HG03469 (cell line): ENCODE measurements around the gene CAMK1D.
"Not testable (repeated sequence)": the region's sequence is repeated elsewhere in the genome, so short reads cannot be mapped to it uniquely, and the experiment has no call there.

ENCODE experiments used
- ATAC-seq: cut with Tn5 transposase; IDR thresholded peaks from one replicate; pipeline ENCODE4 v1.9.1; 2021; ENCODE audit warnings: mild to moderate bottlenecking, moderate library complexity, moderate number of reproducible peaks; ENCODE audit not compliant: unreplicated experiment

Gene CAMK1D

DNA sequence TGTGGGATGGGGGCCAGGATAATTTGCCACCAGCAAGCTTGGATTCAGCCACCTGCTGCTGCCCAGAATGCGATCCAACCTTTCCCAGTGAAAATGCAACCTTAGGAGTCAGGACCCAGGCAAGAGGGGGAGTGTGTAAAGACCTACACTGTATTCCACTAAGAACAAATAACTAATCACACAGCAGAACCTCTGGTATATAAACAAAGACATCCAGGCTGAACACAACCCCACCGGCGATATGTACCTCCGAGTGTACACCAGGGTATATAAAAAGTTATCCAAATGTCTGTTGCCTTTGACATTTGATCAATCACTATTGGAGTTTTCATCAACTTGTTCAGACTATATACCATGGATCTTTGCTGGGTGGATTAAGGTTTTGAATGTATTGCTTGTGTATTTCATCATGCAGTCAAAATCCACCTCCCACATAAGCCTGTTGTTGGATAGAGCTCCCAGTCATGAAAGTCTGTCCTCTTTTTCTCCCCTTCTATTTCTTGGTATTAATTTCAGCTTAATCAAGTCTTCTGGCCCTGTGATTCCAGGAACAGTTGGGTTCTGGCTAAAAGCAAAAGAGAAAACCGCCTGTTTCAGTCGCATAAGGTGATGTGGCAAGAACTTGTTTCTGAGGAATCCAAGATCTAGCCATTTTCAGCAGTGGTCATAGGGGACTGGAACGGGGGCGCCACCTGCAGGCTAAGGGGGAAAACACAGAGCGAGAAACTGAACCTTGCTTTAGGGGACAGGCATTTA lies 361.4 kb downstream of the CAMK1D start:
- ATAC-seq: no peak

DNA sequence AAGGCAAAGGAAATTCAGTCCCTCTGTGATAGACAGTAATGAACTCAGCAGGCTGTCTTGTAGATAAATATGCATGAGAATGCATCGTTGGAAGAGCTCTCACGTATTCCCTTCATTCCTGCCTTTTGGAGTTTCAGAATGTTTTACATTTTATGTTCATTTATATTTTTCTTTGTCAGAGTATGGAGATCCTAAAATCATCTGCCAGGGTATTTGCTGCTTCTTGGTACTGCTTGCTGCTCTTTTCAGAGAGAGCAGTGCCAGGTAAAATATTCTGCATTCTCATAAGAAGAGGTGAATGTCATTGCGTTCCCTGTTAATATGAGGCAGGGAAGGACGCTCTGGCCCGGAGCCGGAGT lies 362.0 kb downstream of the CAMK1D start:
- ATAC-seq: no peak

DNA sequence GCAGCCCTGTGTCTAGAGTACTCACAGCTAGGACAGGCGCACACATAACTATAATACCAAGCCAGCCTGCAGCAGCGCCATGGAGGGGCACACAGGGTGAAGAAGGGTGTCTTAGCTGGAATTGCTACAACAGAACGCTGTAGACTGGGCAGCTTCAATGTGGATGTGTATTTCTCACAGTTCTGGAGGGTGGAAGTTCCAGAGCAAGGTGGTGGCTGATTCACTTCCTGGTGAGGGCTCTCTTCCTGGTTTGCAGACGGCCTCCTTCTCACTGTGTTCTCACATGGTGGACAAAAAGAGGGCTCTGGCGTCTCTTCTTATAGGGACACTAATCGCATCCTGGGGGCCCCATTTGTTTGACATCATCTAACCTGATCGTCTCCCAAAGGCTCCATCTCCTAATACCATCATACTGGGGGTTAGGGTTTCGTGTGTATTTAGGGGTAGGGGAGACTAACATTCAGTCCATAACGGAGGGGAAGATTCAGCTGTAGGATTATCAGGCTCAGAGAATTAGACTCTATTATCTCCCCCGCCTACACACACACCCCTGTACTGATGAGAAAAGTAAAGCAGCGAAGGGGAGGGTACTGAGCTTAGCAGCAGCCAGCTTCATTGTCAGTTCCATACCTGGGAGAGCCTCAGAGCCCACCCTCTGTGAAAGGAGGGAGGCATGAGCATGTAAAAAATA lies 363.1 kb downstream of the CAMK1D start:
- no peak for ATAC-seq

DNA sequence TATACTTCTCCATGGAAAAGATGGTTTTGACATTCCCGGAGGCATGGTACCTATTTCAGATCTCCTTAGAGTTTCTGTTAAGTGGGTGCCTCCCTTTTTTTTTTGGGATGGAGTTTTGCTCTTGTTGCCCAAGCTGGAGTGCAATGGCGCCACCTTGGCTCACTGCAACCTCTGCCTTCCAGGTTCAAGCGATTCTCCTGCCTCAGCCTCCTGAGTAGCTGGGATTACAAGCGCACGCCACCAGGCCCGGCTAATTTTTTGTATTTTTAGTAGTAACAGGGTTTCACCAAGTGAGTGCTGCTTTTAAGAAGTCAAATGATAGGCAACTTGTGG lies 363.6 kb downstream of the CAMK1D start:
- ATAC-seq: not testable (repeated sequence)

DNA sequence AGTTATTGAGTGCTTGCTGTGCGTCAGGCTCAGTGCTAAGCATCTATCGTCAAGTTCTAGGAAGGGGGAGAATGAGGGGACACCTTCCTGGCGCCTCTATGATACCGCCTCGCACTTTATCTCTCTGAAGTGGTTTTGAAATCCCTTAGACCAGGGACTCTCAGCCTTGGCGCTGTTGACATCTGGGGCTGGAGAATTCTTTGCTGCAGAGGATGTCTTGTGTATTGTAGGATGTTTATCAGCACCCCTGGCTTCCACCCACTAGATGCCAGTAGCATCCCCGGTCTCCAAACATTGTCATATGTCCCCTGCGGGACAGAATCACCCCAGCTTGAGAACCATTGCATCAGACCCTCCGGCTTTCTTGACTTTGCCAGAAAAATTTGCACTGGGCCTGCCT lies 366.7 kb downstream of the CAMK1D start:
- ATAC-seq: no peak

DNA sequence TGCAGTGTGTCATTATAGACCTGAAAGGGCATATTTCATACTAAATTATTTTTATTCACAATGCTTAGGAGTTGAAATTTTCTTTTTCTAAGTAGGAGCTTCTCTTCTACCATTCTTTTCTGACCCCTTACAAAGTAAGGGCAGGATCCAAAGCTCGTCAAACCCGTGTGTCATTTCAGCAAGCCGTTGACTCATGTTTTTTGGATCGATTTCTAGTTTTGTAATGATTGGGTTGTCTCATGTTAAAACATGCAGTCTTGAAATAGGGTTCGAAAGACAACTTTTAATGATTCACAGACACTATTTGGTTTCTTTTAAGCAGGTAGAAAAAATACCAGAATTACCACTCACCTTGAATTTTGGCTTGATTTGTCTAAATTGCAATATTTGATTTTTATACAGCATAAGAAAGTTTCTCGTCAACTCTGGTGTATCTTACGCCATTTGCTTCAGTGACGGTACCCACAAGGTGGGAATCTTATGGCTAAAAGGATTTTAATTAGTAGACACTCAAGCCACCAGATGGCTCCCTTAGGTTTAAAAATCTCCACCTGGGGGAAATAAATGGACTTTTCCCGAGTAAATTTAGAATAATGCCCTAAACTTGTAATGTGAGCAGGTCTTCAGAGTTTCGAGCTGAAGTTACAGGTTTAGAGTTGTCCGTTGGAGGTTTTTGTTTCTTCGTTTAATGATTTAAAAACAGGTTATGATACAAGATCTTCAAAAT lies 368.8 kb downstream of the CAMK1D start:
- no peak for ATAC-seq

DNA sequence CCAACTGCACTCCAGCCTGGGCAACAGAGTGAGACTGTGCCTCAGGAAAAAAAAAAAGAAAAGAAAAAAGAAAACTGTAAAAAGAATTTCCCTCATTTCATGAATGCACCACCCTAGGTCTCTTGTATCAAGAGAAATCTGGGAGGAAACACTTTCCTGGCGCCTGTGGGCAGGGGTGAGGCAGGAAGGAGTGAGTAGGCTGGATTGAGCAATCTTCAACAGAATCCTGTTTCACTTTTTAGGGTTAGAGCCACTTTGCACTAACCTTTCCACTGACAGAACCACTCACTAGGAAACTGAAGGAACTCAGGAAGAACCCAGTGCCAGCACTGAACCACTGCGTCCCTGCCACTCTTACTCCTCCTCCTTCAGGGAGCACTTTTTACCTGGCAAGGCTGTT lies 370.0 kb downstream of the CAMK1D start:
- no peak for ATAC-seq

DNA sequence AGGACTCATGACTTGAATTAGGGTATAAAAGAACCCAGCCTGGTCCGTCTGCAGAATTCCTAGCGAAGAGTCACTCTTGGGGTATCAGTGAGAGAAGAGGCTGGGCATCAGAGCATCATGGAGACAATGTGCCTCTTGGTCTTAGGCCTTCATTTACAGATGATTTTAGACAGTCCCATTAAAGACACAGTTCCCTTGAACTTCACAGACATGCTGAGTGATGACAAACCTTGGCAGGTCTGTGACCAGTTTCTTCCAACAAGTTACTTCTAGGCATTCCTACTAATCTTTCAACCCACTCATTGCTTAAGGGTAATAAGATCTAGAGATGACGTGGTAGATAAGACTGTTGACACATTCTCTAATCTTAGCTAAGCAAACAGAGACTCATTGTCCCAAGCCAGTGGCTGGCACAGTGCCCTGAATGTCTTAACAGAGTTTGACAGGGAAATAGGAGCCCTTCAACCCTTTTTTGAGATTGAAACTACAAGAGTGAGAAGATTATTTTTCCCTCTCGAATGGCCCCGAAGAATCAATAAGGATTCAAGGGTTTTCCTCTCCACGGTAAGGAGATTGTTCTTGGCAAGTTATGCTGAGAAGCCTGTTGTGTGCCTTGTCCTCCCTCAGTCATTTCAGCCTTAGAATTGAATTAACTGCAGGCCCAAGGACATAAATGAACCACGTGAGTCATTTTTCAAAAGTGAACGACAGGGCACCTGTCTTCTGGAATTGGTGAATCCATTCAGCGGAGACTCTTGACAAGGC lies 371.1 kb downstream of the CAMK1D start:
- no peak for ATAC-seq

DNA sequence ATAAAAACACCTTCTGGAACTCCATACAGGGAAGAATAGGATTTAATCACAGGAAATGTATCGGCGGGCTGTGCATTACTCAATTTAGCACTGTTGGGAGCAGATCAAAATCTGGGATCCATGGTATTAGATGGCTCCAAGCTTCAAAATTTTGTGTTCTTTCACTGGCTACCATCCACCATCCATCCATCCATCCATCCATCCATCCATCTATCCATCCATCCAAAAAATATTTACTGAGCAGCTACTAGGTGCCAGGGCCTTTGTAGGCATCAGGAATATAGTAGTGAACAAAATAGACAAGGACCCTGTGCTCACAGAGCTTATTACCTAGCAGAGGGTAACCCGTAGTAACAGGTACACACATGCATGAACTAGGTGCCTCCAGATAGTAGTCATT lies 372.0 kb downstream of the CAMK1D start:
- no peak for ATAC-seq

DNA sequence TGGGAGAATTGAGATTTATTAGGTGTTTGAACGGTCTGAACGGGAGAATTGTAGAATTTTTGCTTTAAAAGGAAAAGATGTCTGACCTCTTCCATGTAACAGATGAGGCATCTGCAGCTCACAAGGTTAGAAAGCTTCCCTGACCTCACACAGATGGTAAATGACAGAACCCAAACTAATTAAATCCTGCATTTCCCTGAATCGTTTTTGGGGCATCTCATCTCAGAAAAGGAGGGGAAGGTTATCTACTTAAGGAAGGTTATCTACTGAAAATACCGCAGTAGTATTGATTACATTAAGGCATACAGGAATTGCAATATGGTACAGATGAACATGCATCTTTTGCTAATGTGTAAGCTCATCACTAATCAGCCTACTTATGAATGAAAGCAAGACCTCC lies 373.9 kb downstream of the CAMK1D start:
- ATAC-seq: no peak

DNA sequence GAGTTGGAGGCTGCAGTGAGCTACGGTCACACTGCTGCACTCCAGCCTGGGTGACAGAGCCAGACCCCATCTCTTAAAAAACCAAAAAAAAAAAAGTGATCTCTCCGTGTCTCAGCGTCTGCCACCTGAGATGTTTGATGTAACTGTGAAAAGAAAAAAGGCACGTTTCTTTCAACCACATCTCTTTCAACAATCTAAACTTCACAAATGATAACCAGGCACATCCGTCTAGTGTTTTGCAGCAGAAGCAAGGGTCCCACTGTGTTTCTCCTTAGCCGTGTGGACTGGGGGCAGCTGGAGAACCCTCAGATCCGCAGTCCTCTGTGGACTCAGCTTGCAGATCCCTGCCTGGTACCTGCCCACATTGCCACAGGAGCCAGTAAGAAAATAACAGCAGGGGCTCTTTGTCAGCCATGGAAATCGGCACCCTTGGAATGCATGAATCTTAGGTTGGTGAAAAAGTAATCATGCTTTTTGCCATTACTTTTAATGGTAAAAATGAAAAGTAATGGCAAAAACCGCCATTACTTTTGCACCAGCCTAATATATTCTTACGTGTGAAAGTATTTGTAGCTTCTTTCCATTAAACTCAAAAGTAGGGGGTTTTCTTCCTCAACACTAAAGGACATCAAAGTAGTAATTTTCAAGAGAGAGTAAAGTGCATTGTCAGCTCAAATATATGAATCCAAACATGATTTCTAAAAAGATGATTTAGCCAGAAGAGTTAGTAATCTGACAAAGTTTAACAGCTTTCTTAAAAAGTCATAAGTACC lies 375.6 kb downstream of the CAMK1D start:
- no peak for ATAC-seq

DNA sequence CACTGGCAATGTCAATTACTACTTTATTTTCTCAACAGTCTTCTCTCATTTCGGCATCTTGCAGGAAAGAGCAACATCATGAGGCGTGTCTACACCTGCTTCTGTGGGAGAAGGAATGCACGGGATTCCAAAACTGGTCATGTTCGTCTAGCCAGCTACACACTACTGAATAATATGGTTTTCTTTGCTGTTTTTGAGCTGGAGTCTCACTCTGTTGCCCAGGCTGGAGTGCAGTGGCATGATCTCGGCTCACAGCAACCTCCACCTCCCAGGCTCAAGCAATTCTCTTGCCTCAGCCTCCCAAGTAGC lies 376.2 kb downstream of the CAMK1D start:
- not testable (repeated sequence) for ATAC-seq

DNA sequence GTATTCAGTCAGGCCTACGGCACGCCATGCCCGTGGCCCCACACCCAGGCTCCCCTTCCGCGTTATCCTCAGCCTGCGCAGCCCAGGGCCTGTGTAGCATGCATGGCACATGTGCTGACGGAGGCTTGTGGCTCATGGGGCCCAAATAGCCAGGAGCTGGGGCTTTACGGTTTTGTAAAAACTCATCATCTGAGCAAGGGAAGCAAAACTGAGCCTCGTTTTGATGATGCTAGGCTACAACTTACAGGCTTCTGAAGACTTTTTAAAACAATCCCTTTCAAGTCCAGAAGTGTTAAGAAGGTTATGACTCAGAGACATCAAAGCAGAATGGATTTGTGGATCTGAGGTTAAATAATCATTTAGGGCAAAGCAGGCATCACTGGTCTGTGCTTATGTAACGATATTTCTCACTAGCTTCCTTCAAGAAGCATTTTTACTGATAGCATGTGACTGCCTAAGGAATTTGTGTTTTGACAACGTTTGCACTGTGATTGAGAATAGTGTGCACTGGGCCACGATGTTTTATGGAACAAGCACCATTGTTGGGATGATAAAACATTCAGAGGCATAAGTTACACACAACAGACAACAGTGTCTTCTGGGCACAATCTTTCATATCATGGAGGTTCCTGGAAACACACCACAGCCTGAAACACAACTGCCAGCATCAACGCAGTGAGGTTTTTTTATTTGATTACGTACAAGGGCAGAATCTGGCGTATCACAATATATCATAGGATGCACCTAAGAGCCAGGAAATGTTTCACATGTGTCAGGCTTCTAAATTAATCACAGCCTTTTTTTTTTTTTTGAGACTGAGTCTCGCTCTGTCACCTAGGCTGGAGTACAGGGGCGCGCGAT lies 377.9 kb downstream of the CAMK1D start:
- ATAC-seq: no peak

DNA sequence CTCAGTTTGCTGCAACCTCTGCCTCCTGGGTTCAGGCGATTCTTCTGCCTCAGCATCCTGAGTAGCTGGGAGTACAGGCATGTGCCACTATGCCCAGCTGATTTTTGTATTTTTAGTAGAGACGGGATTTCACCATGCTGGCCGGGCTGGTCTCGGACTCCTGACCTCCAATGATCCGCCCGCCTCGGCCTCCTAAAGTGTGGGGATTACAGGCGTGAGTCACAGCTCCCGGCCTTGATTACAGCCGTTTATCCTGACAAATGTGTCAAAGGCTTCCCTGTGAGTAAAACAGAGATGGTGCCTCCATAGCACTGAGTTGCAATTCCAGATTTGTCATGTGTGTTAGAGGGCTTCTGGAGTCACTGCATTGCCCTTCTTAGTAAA lies 378.5 kb downstream of the CAMK1D start:
- no peak for ATAC-seq

DNA sequence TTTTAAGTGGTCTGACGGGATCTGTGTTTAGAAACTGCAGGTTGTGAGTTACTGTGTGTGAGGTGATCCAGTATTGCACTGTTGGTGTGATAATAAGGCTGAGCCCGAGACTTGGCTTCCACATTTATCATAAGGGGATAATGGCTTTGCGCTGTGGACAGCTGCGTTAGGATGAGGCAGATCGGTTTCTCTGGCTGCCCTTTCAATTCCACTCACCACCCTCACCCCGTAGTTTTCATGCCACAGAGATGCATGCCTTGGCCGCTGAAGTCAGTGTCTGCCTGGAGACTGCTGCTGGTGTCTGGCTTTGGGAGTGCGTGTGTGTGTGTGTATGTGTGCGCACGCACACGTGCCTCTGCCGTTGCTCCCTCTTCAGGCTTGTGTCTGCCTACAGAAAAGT lies 379.1 kb downstream of the CAMK1D start:
- ATAC-seq: no peak

DNA sequence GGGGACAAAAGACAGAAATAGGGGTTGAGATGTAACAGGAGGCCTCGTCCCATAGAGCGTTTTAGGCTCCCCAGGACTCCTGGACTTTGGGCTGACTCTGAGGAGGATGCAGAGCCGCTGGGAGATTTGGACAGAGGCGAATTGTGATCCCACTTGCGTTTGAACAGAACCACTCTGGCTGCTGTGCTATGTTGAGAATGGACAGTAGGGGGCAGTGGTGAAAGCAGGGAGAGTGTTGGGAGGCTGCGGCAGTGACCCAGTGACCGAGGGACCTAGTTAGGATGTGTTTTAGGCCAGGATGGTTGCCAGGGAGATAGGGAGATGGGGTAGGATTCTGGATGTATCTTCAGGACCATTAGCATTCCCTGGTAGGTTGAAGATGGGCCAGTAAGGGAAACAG lies 380.5 kb downstream of the CAMK1D start:
- ATAC-seq: no peak

DNA sequence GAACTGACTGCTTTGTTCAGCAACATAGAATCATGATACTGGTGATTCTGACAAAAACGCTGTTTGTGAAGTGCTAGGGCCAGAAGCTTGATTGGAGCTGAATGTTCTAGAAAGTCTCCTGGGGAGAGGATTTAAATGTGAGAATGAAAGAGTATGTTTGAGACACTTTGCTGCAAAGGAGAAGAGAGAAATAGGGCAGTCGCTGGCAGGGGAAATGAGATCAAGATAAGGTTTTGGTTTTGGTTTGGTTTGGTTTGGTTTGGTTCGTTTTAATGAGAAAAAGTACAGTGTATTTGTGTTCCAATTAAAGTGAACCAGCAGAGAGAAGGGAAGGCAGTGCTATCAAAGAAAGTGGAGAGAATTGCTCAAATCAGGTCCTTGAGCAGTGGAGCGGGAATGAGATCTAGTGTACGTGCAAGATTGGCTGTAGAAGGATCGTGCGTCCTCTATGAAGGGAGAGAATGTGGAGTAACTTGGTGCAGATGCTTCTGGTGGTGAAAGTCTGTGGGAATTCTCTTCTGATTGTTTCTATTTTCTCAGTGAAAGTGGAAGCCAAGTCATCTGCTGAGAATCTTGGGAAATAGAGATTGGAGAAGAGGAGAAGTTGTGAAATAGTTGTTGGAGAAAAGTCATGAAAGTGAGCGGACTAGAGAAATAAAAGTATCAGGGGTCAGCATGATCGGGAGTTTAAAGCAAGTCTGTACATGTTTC lies 381.6 kb downstream of the CAMK1D start:
- no peak for ATAC-seq

DNA sequence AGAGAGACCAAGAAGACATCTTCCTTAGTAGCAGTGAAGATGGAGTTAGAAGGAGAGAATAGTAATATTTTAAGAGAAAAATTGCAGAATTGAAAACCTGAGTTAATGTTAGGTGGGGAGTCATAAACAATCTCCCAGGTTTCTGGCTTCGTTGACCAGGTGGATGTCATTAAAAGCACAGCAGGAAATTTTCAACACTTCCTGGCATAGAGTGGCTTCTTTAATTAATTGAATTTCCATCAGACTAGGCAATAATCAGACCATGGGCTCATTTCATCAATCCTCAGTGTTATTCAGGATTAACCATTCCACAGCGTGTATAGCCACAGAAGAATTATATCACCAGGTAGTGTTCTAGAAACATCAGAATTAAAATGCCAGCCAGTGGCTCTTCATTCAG lies 383.9 kb downstream of the CAMK1D start:
- ATAC-seq: no peak

DNA sequence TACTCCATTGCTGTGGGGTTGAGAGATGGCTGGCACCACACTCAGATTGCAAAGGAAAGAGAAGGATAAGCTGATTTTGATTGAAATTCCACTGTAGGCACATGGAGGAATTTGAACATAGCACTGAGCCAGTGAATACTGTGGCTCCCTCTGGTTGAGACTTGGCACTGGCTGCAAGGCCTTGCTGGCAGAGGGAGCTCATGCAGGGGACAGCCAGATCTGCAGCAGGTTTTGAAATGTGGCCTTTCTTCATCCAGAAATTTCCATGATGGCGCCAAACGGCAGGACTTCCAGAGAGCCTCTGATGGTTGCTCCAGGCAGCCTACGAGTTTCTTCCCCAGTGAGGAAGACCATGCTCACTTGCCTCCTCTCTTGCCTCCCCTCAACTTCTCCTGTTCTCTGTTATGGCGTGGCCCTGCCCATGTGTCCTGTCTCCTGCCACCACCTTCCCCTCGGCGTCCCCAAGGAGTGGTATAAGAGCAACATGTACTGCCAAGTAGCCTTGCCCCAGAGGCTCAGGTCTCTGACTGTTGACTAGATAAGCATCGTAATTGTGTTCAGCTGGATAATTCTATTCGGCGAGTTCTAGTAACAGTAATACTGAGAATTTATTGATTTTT lies 386.6 kb downstream of the CAMK1D start:
- no peak for ATAC-seq
